Esophagus muscularis mucosa (tissue), 4 donors: Measurements from ENCODE around the gene GPR61.

Experiments used
- CTCF ChIP-seq, 3 experiments: fragments of 200-600 bp in 2 of 3; fragments of 450-650 bp in 1 of 3; sonication (generic) in 2 of 3; IDR thresholded peaks; one replicate each; pipeline ENCODE4 v1.5.1; 2017 to 2019; ENCODE audit warnings: antibody characterized with exemption in 3 of 3, mild to moderate bottlenecking in 2 of 3, moderate library complexity in 1 of 3
- EP300 ChIP-seq: sonication (generic); formaldehyde crosslinking; IDR thresholded peaks from one replicate; pipeline ENCODE4 v1.6.1; 2017; ENCODE audit warnings: antibody characterized with exemption
- POLR2A ChIP-seq: fragments of 450-650 bp; IDR thresholded peaks from one replicate; pipeline ENCODE4 v1.6.1; 2017; ENCODE audit warnings: antibody characterized with exemption, moderate library complexity, mild to moderate bottlenecking, low read depth
- POLR2AphosphoS5 ChIP-seq, 2 donors: sonication (generic); formaldehyde crosslinking; IDR thresholded peaks; one replicate each; pipeline ENCODE4 v1.6.1; 2017; ENCODE audit warnings: antibody characterized with exemption in 2 of 2

GRCh38 chr1:109495738-109496137 is 43.9 kb upstream of the GPR61 start:
- TF ChIP-seq POLR2A (no peak), EP300 (no peak), CTCF (IDR thresholded peaks at IDR 0.05) (no peak), POLR2AphosphoS5 (IDR thresholded peaks at IDR 0.05) (no peak)
